Smooth muscle cell of the coronary artery (primary cell): ENCODE results near the gene OR7D4. TPM values are rescaled to one million over a fixed set of nuclear protein-coding genes. Genes with fewer than 3 reads are reported as not detected.

Source experiments
- total RNA-seq: library from RNA; depleted of rRNA; stranded (reverse); fragments of >200 nt; gene quantifications from 2 replicates; pipeline ENCODE4 v1.2.3, GENCODE V29; 2014; ENCODE audit warnings: low replicate concordance

OR7D4 gene
- not detected in 2 replicates for total RNA-seq

GRCh38 chr19:9219489-9219888 lies at the start of gene OR7D4:
Gene OR7D4, minus strand, starts transcription at chr19:9219589. Its CDS starts 4,752 bp downstream, at chr19:9214837.

GRCh38 chr19:9250630-9251029 lies 31.2 kb upstream of the OR7D4 start, which contains the start of gene OR7E24:
Gene OR7E24, plus strand, starts transcription at chr19:9250930. Its CDS starts 114 bp downstream, at chr19:9251044.

DNA sequence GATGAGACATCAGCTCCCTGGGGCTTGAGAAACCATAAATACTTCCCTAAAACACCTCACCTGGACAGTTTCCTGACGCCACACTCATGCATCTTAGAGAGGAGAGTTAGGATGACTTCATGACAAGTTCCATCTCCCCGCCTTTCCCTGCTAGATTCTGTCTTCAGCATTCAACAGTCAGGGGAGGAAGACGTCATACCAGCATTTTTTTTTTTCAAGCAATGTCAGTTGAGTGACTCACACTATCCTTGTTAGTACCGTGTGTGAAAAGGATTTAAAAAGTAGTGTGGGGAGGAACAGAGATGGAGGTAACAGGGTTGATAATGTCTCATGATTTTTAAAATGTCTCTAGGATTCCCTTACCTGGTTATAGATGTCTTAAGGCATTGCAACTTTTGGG lies 40.5 kb downstream of the OR7D4 start, which contains the start of gene OR7D2:
OR7D2 (plus strand) TSS at position 79 of the 400 bp plus-strand sequence. CDS start 6,803 bp downstream, outside the sequence.

Other genes with a start within 250 kb of the OR7D4 start
- gene MUC16, start 209.2 kb downstream of the OR7D4 start, total RNA-seq = not detected in 2 replicates
- not detected in 2 replicates for gene OR1M1, start 132.5 kb downstream of the OR7D4 start, total RNA-seq
- gene OR7G2, start 112.1 kb downstream of the OR7D4 start, total RNA-seq = not detected in 2 replicates
- not detected in 2 replicates for gene OR7G1, start 103.8 kb downstream of the OR7D4 start, total RNA-seq
- gene OR7G3, start 92.6 kb downstream of the OR7D4 start, total RNA-seq = not detected in 2 replicates
- gene ZNF317, start 79.2 kb downstream of the OR7D4 start, total RNA-seq = 11.7 and 12.1 TPM in 2 replicates
- not detected in 2 replicates for gene OR7D2, start 40.6 kb downstream of the OR7D4 start, total RNA-seq
- not detected in 2 replicates for gene OR7E24, start 31.3 kb upstream of the OR7D4 start, total RNA-seq
- 2.9 and 12.6 TPM in 2 replicates for gene ZNF699, start 90.2 kb upstream of the OR7D4 start, total RNA-seq
- gene ZNF559, start 104.6 kb upstream of the OR7D4 start, total RNA-seq = 11.0 and 11.4 TPM in 2 replicates
- 1.1 and 1.4 TPM in 2 replicates for gene ZNF177, start 143.4 kb upstream of the OR7D4 start, total RNA-seq
- gene ZNF266, start 216.0 kb upstream of the OR7D4 start, total RNA-seq = 8.2 and 8.7 TPM in 2 replicates